Esophagus muscularis mucosa (tissue), 4 donors: ENCODE data around the gene ADGRG6. TPM values are rescaled to one million over a fixed set of nuclear protein-coding genes. Genes with fewer than 3 reads are reported as not detected.

ENCODE experiments used
- DNase-seq: peaks from one replicate; pipeline ENCODE4 v3.0.0-alpha.2; 2017; ENCODE audit errors: extremely low spot score
- H3K27ac ChIP-seq, 4 donors: fragments of 200-600 bp; sonication (generic); replicated peaks in 1 of 4; 1 replicate in 3 of 4; 2 replicates in 1 of 4; pipeline ENCODE4 v1.5.1; 2016 to 2019; ENCODE audit warnings: mild to moderate bottlenecking in 1 of 4
- H3K27me3 ChIP-seq, 4 donors: fragments of 200-600 bp; sonication (generic); one replicate each; pipeline versions ENCODE4 v1.5.1 to v1.6.0; 2016 to 2019
- H3K36me3 ChIP-seq, 4 donors: fragments of 200-600 bp; sonication (generic); one replicate each; pipeline ENCODE4 v1.5.1; 2016 to 2019
- H3K4me1 ChIP-seq, 4 donors: fragments of 200-600 bp; sonication (generic); one replicate each; pipeline ENCODE4 v1.5.1; 2016 to 2019
- H3K4me3 ChIP-seq, 4 donors: fragments of 200-600 bp; sonication (generic); 1 replicate in 2 of 4; 2 replicates in 2 of 4; pipeline ENCODE4 v1.5.1; 2016 to 2019; ENCODE audit warnings: mild to moderate bottlenecking in 4 of 4, moderate library complexity in 1 of 4
- H3K9me3 ChIP-seq, 4 donors: fragments of 200-600 bp; sonication (generic); 1 replicate in 3 of 4; 2 replicates in 1 of 4; pipeline ENCODE4 v1.5.1; 2016 to 2019
- EP300 ChIP-seq: sonication (generic); formaldehyde crosslinking; IDR thresholded peaks from one replicate; pipeline ENCODE4 v1.6.1; 2017; ENCODE audit warnings: antibody characterized with exemption
- POLR2A ChIP-seq: fragments of 450-650 bp; IDR thresholded peaks from one replicate; pipeline ENCODE4 v1.6.1; 2017; ENCODE audit warnings: antibody characterized with exemption, moderate library complexity, mild to moderate bottlenecking, low read depth
- POLR2AphosphoS5 ChIP-seq, 2 donors: sonication (generic); formaldehyde crosslinking; IDR thresholded peaks; one replicate each; pipeline ENCODE4 v1.6.1; 2017; ENCODE audit warnings: antibody characterized with exemption in 2 of 2
- WGBS: methylation state at CpG from one replicate; pipeline ENCODE4 v1.1.5; 2018; 5-methylcytosine and 5-hydroxymethylcytosine counted together
- intact Hi-C: fragments of 100-400 bp; cut with DNase I; formaldehyde crosslinking; loops from one replicate; pipeline ENCODE4 v1.15.1; 2023
- total RNA-seq, 4 donors: library from RNA; depleted of rRNA; stranded (reverse); fragments of >200 nt; gene quantifications; one replicate each; pipeline versions ENCODE4 v1.1.0 to v1.2.1, GENCODE V29; 2016
- TF ChIP-seq, protein P1 (sequence below), 3 experiments: fragments of 200-600 bp in 2 of 3; fragments of 450-650 bp in 1 of 3; sonication (generic) in 2 of 3; IDR thresholded peaks; one replicate each; pipeline ENCODE4 v1.5.1; 2017 to 2019; ENCODE audit warnings: antibody characterized with exemption in 3 of 3, mild to moderate bottlenecking in 2 of 3, moderate library complexity in 1 of 3

Gene ADGRG6
- total RNA-seq, 4 donors from 2014 or later, result 5.5 to 11.8 (median 8.0) TPM

DNA sequence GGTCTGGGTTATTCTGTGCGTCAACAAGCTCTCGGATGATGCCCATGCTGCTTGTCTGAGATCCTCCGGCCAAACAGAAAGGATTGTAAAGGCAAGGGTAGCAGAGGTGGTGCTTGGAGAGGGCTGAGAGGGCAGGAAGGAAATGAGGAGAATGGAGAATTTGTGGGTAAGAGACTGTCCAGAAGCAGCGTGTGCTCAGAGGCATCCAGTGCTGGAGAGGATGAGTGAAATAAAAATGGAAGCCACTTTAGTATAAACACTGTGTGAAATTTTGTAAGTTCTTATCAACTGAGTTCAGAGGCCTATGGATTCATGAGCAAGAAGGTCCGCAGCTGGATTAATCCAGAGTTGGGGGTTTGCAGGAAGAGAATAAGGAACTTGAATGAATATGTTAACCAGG is 59.5 kb downstream of the ADGRG6 start:
- no peak overlapping the region for H3K4me3 ChIP-seq
- intact Hi-C loops, result no loop called here
- DNase-seq, result no peak
- 85% methylated on average over 5 of the region's 5 CpGs for WGBS
- H3K27me3 ChIP-seq, result no peaks in the 10 kb centered on the region
- H3K9me3 ChIP-seq, result no peaks in the 10 kb centered on the region
- no peaks in the 10 kb centered on the region for H3K36me3 ChIP-seq
- no peak overlapping the region for H3K27ac ChIP-seq
- H3K4me1 ChIP-seq, result no peaks in the 10 kb centered on the region
- TF ChIP-seq, protein P1, sequence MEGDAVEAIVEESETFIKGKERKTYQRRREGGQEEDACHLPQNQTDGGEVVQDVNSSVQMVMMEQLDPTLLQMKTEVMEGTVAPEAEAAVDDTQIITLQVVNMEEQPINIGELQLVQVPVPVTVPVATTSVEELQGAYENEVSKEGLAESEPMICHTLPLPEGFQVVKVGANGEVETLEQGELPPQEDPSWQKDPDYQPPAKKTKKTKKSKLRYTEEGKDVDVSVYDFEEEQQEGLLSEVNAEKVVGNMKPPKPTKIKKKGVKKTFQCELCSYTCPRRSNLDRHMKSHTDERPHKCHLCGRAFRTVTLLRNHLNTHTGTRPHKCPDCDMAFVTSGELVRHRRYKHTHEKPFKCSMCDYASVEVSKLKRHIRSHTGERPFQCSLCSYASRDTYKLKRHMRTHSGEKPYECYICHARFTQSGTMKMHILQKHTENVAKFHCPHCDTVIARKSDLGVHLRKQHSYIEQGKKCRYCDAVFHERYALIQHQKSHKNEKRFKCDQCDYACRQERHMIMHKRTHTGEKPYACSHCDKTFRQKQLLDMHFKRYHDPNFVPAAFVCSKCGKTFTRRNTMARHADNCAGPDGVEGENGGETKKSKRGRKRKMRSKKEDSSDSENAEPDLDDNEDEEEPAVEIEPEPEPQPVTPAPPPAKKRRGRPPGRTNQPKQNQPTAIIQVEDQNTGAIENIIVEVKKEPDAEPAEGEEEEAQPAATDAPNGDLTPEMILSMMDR (IDR thresholded peaks at IDR 0.05), result no peak
- no peak for TF ChIP-seq POLR2AphosphoS5 (IDR thresholded peaks at IDR 0.05)
- no peak for TF ChIP-seq POLR2A
- no peak for TF ChIP-seq EP300

DNA sequence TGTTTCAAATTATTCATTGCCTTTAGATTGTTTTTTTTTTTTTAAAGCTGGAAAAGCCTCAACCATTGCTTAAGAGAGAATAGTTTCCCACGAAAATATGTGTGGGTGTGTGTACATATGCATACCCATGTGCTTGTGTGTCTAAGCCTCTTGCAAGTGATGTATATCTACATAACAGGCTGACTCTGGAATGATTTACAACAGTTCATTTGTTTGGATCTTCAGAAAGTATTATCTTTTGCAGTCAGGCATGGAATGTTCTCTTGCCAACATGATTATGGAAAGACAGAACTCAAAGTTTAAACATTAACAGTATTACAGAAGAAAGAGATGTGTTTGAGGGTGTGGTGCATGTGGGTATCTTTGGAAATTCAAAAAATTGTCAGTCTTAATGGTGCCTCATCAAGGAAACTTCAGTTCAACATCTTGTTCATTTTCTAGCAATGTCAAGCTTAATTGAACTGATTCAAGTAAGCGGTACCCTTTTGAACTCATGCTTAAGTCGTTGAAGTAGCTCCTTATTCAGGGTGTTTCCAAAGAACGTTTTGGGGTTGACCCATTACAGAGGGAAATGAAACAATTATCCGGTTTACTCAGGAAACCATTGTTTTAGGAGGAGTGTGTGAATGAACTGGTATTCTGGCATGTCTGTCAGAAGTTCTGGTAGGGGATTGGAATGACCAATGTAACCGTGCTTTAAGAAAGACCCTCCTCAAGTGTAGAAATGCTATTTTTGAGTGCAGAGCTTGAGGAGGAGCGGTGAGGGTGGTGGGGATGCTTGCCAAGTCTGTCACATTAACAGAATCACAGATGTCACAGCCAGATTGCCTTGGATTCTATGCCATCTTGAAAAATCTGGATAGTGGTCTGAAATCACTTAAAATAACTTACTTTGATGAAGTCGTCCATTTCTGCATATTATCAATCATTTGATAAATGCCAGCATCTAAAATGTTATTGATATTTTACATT is 60.3 kb downstream of the ADGRG6 start:
- no peak for TF ChIP-seq POLR2AphosphoS5 (IDR thresholded peaks at IDR 0.05)
- TF ChIP-seq, protein P1 (IDR thresholded peaks at IDR 0.05), result no peak
- TF ChIP-seq POLR2A, result no peak
- TF ChIP-seq EP300, result no peak
- H3K4me3 ChIP-seq, result no peak overlapping the region
- WGBS, result 66% methylated on average over 8 of the region's 8 CpGs
- intact Hi-C loops, result no loop called here
- H3K9me3 ChIP-seq, result no peaks in the 10 kb centered on the region
- no peaks in the 10 kb centered on the region for H3K27me3 ChIP-seq
- H3K36me3 ChIP-seq, result no peaks in the 10 kb centered on the region
- no peak for DNase-seq
- H3K4me1 ChIP-seq, result no peaks in the 10 kb centered on the region
- no peak overlapping the region for H3K27ac ChIP-seq

DNA sequence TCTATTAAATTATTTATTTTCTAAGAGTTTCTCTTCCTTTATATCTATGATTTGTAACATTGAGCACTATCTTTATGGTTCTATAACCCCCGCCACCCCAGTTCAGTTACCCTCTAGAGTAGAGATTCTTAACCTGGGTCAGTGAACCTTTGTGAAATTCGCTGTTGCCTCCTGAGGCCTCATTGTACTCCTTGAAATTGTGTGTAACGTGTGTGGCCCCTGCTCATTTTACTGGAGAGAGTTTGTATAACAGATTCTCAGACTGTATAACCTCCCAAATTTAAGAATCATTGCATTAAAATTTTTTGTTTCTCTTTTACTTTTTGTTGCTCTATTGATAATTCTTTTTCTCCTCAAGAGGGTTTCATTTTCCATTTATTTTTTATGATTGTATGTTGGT is 65.3 kb downstream of the ADGRG6 start:
- Histone ChIP-seq H3K27me3 (no peaks in the 10 kb centered on the region), H3K36me3 (no peaks in the 10 kb centered on the region), H3K9me3 (no peaks in the 10 kb centered on the region), H3K4me1 (no peaks in the 10 kb centered on the region), H3K4me3 (no peak overlapping the region), H3K27ac (no peak overlapping the region)
- intact Hi-C loops, result no loop called here
- WGBS, result 88% methylated on average over 3 of the region's 3 CpGs
- TF ChIP-seq, protein P1 (IDR thresholded peaks at IDR 0.05), result no peak
- TF ChIP-seq POLR2A (no peak), EP300 (no peak), POLR2AphosphoS5 (IDR thresholded peaks at IDR 0.05) (no peak)
- no peak for DNase-seq

DNA sequence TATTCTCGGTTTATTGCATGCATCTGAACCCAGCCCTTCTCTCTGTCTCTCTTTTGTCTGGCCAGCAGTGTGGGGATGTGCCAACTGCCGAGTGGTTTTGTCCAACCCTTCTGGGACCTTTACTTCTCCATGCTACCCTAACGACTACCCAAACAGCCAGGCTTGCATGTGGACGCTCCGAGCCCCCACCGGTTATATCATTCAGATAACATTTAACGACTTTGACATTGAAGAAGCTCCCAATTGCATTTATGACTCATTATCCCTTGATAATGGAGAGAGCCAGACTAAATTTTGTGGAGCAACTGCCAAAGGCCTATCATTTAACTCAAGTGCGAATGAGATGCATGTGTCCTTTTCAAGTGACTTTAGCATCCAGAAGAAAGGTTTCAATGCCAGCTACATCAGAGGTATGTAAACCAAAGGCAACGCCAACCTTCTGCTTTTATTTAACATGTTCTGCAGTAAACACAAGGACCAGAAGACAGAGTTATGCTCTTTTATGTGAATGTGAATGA is 65.8 kb downstream of the ADGRG6 start:
- no peak for DNase-seq
- no peak for TF ChIP-seq POLR2A
- TF ChIP-seq, protein P1 (IDR thresholded peaks at IDR 0.05), result no peak
- no peak for TF ChIP-seq EP300
- no peak for TF ChIP-seq POLR2AphosphoS5 (IDR thresholded peaks at IDR 0.05)
- Histone ChIP-seq H3K36me3 (no peaks in the 10 kb centered on the region), H3K9me3 (no peaks in the 10 kb centered on the region), H3K27ac (no peak overlapping the region), H3K4me1 (no peaks in the 10 kb centered on the region), H3K27me3 (no peaks in the 10 kb centered on the region), H3K4me3 (no peak overlapping the region)
- WGBS, result 64% methylated on average over 9 of the region's 9 CpGs
- intact Hi-C loops, result no loop called here
